HG02588 (cell line): ENCODE results near the gene CCNF.

Experiments used
- ATAC-seq: cut with Tn5 transposase; IDR thresholded peaks from one replicate; pipeline ENCODE4 v1.9.1; 2021; ENCODE audit warnings: mild to moderate bottlenecking, moderate library complexity; ENCODE audit not compliant: unreplicated experiment

Gene CCNF

GRCh38 chr16:2456551-2457153, 27.4 kb downstream of the CCNF start:
- no peak for ATAC-seq

GRCh38 chr16:2457267-2457666, 28.0 kb downstream of the CCNF start:
- no peak for ATAC-seq

GRCh38 chr16:2457946-2458345, 28.7 kb downstream of the CCNF start:
- no peak for ATAC-seq

GRCh38 chr16:2458887-2459646, 29.8 kb downstream of the CCNF start:
- ATAC-seq: no peak

GRCh38 chr16:2459647-2460390, 30.6 kb downstream of the CCNF start, which contains the start of gene TEDC2:
Gene TEDC2, plus strand, starts transcription at chr16:2460109. Its CDS starts 36 bp downstream, at chr16:2460145.
- peak; percentile 83 for ATAC-seq

GRCh38 chr16:2460391-2460713, 31.1 kb downstream of the CCNF start:
- no peak for ATAC-seq

GRCh38 chr16:2460916-2461315, 31.7 kb downstream of the CCNF start:
- no peak for ATAC-seq

- no peak for ATAC-seq
These were observed 33.0 kb downstream of the CCNF start for GRCh38 chr16:2462031-2462866.

GRCh38 chr16:2464333-2464732, 35.1 kb downstream of the CCNF start:
- no peak for ATAC-seq

- no peak for ATAC-seq
These were observed 36.6 kb downstream of the CCNF start for GRCh38 chr16:2465653-2466415.

GRCh38 chr16:2466667-2467527, 37.6 kb downstream of the CCNF start:
- ATAC-seq: no peak

GRCh38 chr16:2467528-2468232, 38.4 kb downstream of the CCNF start:
- ATAC-seq: no peak

- no peak for ATAC-seq
These were observed 39.0 kb downstream of the CCNF start for GRCh38 chr16:2468233-2468724.

- ATAC-seq: no peak
These were observed 39.6 kb downstream of the CCNF start for GRCh38 chr16:2468725-2469398.

GRCh38 chr16:2469399-2470233, 40.4 kb downstream of the CCNF start:
- no peak for ATAC-seq

- no peak for ATAC-seq
These were observed 41.0 kb downstream of the CCNF start for GRCh38 chr16:2470234-2470601.

GRCh38 chr16:2470603-2471015, 41.4 kb downstream of the CCNF start:
- no peak for ATAC-seq
